Measurements from ENCODE around the gene KMT2E. TPM values are rescaled to one million over a fixed set of nuclear protein-coding genes. Genes with fewer than 3 reads are reported as not detected.
A peak's percentile ranks its signal among the peaks of the same experiment; 100 is the strongest.

KMT2E gene
- total and polyA plus RNA-seq, 2 donors (not counting 1 experiment from before 2014, with no cell fraction given) = 32.4 to 328 TPM

DNA sequence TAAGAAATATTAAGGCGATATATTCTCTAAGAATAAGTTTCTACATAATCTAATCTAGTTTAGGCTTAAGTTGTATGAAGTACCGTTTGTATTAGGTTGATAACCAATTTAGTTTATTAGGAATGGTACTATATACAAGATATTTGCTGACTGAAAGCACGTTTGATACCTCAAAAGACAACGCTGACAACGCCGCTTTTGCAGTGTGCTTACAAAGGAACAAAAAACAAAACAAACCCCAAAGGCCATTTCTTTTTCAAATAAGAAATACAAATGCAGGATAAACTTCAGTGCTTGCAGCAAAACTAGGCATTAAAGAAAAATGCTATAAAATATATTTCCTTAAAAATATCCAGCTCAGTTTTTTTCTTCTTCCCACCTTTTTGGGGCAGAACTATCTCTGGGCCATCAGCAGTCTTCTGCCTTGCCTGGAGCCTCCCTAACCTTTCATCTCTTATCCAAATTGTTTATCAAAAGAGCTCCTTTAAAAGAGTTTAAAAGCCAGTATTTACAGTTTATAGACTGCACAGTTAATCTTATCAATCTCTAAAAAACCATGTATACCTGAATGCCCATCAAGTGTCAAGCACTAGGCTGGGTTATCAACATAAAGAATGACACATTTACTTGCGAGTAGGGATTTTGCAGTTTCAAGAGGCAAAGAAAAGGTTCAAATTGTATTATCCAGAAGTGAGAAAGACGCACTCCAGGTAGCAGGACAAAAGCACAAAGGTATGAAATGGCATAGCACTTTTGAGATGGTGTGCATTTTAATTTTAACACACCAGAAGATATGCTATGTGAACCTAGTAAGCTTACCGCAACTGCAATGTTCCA, 4.1 kb upstream of the KMT2E start:
- peaks cover 46 to 50% of the 10 kb centered on the region in 2 donors for H3K4me1 ChIP-seq (ENCODE audit: control insufficient read depth in 2 of 2, insufficient read depth in 2 of 2, low read length in 2 of 2)
- H3K9ac ChIP-seq (ENCODE audit: low read length) = peak overlapping the region; percentile 100
- peaks cover 92% of the 10 kb centered on the region for H3K79me2 ChIP-seq (ENCODE audit: control insufficient read depth, insufficient read depth, low read length)
- H2AFZ ChIP-seq (ENCODE audit: insufficient read depth, low read depth, low read length, poor library complexity, severe bottlenecking) = no peak overlapping the region
- intact Hi-C loops (cut with micrococcal nuclease) = loop anchor here (5.0 to 10.0 kb wide), 3 partner anchors 342 to 1105 kb away; partner anchors contain the start of genes RINT1 and SYPL1
- Mint-ChIP-seq H3K27me3 (no peaks in the 10 kb centered on the region), H3K27ac (peak overlapping the region; percentile 100), H3K4me3 (peak overlapping the region; percentile 99), H3K9me3 (ENCODE audit: insufficient read depth) (no peaks in the 10 kb centered on the region), H3K4me1 (peaks cover 57% of the 10 kb centered on the region)
- peak overlapping the region; percentile 95 to 99 (median 99) for H3K4me3 ChIP-seq (ENCODE audit: control extremely low read depth in 1 of 5, extremely low read depth in 1 of 5, insufficient read depth in 1 of 5, low read depth in 2 of 5, low read length in 4 of 5)
- ATAC-seq (ENCODE audit: low read depth) (no peak), DNase-seq (no peak)
- peak overlapping the region; percentile 100 for H3K27ac ChIP-seq (ENCODE audit: low read length in 2 of 2)
- POLR2A ChIA-PET = interaction anchor here (0.6 to 8.5 kb wide), 4 partner anchors 10 to 67 kb away, joined by 3 to 99 read pairs (median 8); no protein-coding TSS in a partner anchor
- TF ChIP-seq, protein P1, sequence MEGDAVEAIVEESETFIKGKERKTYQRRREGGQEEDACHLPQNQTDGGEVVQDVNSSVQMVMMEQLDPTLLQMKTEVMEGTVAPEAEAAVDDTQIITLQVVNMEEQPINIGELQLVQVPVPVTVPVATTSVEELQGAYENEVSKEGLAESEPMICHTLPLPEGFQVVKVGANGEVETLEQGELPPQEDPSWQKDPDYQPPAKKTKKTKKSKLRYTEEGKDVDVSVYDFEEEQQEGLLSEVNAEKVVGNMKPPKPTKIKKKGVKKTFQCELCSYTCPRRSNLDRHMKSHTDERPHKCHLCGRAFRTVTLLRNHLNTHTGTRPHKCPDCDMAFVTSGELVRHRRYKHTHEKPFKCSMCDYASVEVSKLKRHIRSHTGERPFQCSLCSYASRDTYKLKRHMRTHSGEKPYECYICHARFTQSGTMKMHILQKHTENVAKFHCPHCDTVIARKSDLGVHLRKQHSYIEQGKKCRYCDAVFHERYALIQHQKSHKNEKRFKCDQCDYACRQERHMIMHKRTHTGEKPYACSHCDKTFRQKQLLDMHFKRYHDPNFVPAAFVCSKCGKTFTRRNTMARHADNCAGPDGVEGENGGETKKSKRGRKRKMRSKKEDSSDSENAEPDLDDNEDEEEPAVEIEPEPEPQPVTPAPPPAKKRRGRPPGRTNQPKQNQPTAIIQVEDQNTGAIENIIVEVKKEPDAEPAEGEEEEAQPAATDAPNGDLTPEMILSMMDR (IDR thresholded peaks at IDR 0.05) = no peak
- no peak for TF ChIP-seq EZH2 (IDR thresholded peaks at IDR 0.05; ENCODE audit: borderline replicate concordance, insufficient read depth, low read depth, low read length, poor library complexity, severe bottlenecking)
- WGBS (ENCODE audit: insufficient coverage) = no CpG with 5 or more reads among the region's 9 CpGs
- no peaks in the 10 kb centered on the region for H4K20me1 ChIP-seq (ENCODE audit: control insufficient read depth, insufficient read depth, low read length, poor library complexity, severe bottlenecking)
- H3K4me2 ChIP-seq (replicated peaks; ENCODE audit: low read depth, low read length, poor library complexity, severe bottlenecking) = peak overlapping the region; percentile 82
- H3K27me3 ChIP-seq (replicated peaks in 1 of 4; ENCODE audit: control extremely low read depth in 1 of 4, control insufficient read depth in 3 of 4, insufficient read depth in 4 of 4, low read length in 3 of 4) = no peaks in the 10 kb centered on the region
- CTCF ChIA-PET = interaction anchor here (0.7 to 16.1 kb wide), 12 partner anchors 16 to 91 kb away, joined by 3 to 282 read pairs (median 3); no protein-coding TSS in a partner anchor
- no peaks in the 10 kb centered on the region for H3K9me3 ChIP-seq (ENCODE audit: control extremely low read depth in 1 of 3, control insufficient read depth in 2 of 3, insufficient read depth in 1 of 3, low read length in 2 of 3)
- peaks cover 0 to 20% of the 10 kb centered on the region in 2 experiments for H3K36me3 ChIP-seq (replicated peaks in 1 of 2; ENCODE audit: control extremely low read depth in 1 of 2, control insufficient read depth in 1 of 2, extremely low read depth in 1 of 2, insufficient read depth in 2 of 2, low read length in 1 of 2)
